HUES64 (cell line): Measurements from ENCODE around the gene RPS26.

Source experiments
- H3K27ac ChIP-seq: 2 replicates; pipeline ENCODE4 v1.7.0; 2013; ENCODE audit warnings: low read depth, low read length, inconsistent platforms
- H3K27me3 ChIP-seq: 2 replicates; pipeline ENCODE4 v1.6.1; 2013; ENCODE audit warnings: mild to moderate bottlenecking, low read length; ENCODE audit not compliant: insufficient read depth
- H3K36me3 ChIP-seq: 2 replicates; pipeline ENCODE4 v1.6.1; 2013; ENCODE audit warnings: mild to moderate bottlenecking, low read length; ENCODE audit not compliant: insufficient read depth
- H3K4me1 ChIP-seq: 2 replicates; pipeline ENCODE4 v1.6.1; 2013; ENCODE audit warnings: mild to moderate bottlenecking, low read length, moderate library complexity; ENCODE audit not compliant: insufficient read depth
- H3K4me3 ChIP-seq: 2 replicates; pipeline ENCODE4 v1.5.1; 2013; ENCODE audit warnings: mild to moderate bottlenecking, low read length, moderate library complexity
- H3K9ac ChIP-seq: 2 replicates; pipeline ENCODE4 v1.6.1; 2013; ENCODE audit warnings: mild to moderate bottlenecking, low read depth, low read length
- H3K9me3 ChIP-seq: 2 replicates; pipeline ENCODE4 v1.6.1; 2013; ENCODE audit warnings: low read depth, low read length; ENCODE audit not compliant: insufficient read depth
- WGBS: fragments of 150-250, 120-280 bp; methylation state at CpG from one replicate; pipeline ENCODE4 v1.1.7; 2013; ENCODE audit warnings: missing lambda C conversion rate; 5-methylcytosine and 5-hydroxymethylcytosine counted together

RPS26 gene

GRCh38 chr12:56079723-56080555 lies 38.2 kb downstream of the RPS26 start, which contains the start of gene ERBB3:
Gene ERBB3, plus strand, starts transcription at chr12:56080165. Its CDS starts 136 bp downstream, at chr12:56080301.
- Histone ChIP-seq H3K27me3 (no peaks in the 10 kb centered on the region; the same call in 1 of the 2 replicates), H3K9ac (peak within 1 kb of the TSS; percentile 82), H3K9me3 (peaks cover 2% of the 10 kb centered on the region; the same call in 1 of the 2 replicates), H3K4me1 (peaks cover 17% of the 10 kb centered on the region; the same call in 1 of the 2 replicates), H3K36me3 (peaks cover 11% of the 10 kb centered on the region), H3K27ac (peak within 1 kb of the TSS; percentile 93), H3K4me3 (peak within 1 kb of the TSS; percentile 84)
- under 1% methylated on average over 58 of the region's 59 CpGs for WGBS

DNA sequence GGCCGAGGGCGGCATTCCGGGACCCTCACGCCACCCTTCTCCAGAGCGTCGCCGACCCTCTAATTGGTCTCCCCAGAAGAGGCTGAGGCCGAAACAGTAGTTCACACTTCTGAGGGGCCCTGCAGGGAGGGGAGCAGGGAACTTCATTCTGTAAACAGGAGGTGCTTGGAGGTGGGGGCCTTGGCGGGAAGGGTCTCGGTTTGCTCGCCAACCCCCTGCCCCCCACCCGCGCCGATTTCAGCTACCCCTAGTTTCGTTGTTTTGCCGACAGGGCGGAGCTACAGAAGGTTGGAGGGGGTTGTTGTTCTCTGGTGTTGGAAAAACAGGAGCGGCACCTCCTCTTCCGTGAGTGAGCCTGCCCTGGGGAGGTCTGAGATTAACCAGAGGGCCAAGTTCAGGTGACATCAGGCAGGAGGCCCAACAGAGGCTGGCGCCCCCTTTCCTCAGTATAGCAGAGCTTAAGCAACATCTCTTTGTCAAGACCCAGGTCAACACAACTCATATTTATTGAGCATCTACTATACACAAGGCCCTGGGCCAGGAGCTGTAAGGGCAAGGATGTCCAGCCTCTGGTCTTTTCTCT lies 38.9 kb downstream of the RPS26 start:
- H3K27ac ChIP-seq = peak overlapping the region; percentile 93; the same call in 1 of the 2 replicates
- H3K9me3 ChIP-seq = peaks cover 2% of the 10 kb centered on the region; the same call in 1 of the 2 replicates
- H3K36me3 ChIP-seq = peaks cover 13% of the 10 kb centered on the region
- 2% methylated on average over 20 of the region's 20 CpGs for WGBS
- H3K4me3 ChIP-seq = peak overlapping the region; percentile 84
- H3K27me3 ChIP-seq = no peaks in the 10 kb centered on the region; the same call in 1 of the 2 replicates
- H3K4me1 ChIP-seq = peaks cover 17% of the 10 kb centered on the region; the same call in 1 of the 2 replicates
- peak overlapping the region; percentile 82 for H3K9ac ChIP-seq

GRCh38 chr12:56081393-56082347 lies 40.0 kb downstream of the RPS26 start:
- Histone ChIP-seq H3K4me3 (peak overlapping the region; percentile 84), H3K27ac (no peak overlapping the region), H3K9me3 (peaks cover 2% of the 10 kb centered on the region; the same call in 1 of the 2 replicates), H3K4me1 (peaks cover 17% of the 10 kb centered on the region; the same call in 1 of the 2 replicates), H3K9ac (0 out of 2 replicates have a peak overlapping the region, but pooled peaks have one; percentile 82), H3K36me3 (peaks cover 21% of the 10 kb centered on the region), H3K27me3 (no peaks in the 10 kb centered on the region; the same call in 1 of the 2 replicates)
- 66% methylated on average over 6 of the region's 6 CpGs for WGBS

DNA sequence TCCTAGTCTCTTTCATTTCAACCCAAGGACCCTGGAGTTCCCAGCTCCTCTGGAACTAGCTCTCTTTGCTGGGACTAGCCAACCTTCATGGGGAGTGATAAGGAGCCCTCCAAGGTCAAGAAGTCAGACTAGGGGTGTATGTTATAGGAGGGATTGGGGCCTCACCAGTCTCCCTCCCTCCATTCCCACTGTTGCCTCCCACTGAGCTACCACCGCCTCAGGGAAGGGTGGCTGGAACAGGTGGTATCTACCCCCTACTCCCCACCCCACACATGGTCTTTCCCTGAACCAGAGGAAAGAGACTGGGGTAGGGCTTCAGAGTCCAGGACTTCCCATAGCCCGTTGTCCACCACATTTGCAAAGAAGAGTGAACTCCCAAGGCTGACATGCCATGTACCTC lies 40.7 kb downstream of the RPS26 start:
- 90% methylated on average over 2 of the region's 2 CpGs for WGBS
- Histone ChIP-seq H3K4me1 (peaks cover 17% of the 10 kb centered on the region; the same call in 1 of the 2 replicates), H3K9me3 (no peaks in the 10 kb centered on the region), H3K9ac (peak overlapping the region; percentile 5; the same call in 1 of the 2 replicates), H3K27ac (no peak overlapping the region), H3K27me3 (no peaks in the 10 kb centered on the region; the same call in 1 of the 2 replicates), H3K36me3 (peaks cover 28% of the 10 kb centered on the region), H3K4me3 (no peak overlapping the region)

- Histone ChIP-seq H3K9me3 (no peaks in the 10 kb centered on the region), H3K4me1 (peaks cover 17% of the 10 kb centered on the region; the same call in 1 of the 2 replicates)
- 100% methylated on average over 1 of the region's 3 CpGs for WGBS
Measured at GRCh38 chr12:56082967-56083366, 41.2 kb downstream of the RPS26 start.

DNA sequence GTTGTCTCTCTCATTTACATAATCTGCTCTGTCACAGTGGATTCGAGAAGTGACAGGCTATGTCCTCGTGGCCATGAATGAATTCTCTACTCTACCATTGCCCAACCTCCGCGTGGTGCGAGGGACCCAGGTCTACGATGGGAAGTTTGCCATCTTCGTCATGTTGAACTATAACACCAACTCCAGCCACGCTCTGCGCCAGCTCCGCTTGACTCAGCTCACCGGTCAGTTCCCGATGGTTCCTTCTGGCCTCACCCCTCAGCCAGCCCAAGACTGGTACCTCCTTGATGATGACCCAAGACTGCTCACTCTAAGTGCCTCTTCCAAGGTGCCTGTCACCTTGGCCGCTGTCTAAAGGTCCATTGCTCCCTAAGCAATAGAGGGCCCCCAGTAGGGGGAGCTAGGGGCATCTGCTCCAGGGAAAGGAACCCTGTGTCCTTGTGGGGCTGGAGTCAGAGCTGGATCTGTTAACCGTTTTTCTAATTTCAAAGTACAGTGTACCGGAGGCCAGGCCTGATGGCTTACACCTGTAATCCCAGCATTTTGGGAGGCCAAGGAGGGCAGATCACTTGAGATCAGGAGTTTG lies 43.3 kb downstream of the RPS26 start:
- H3K4me3 ChIP-seq = no peak overlapping the region
- H3K27ac ChIP-seq = no peak overlapping the region
- peaks cover 51% of the 10 kb centered on the region for H3K36me3 ChIP-seq
- peaks cover 14% of the 10 kb centered on the region; the same call in 1 of the 2 replicates for H3K4me1 ChIP-seq
- 94% methylated on average over 15 of the region's 15 CpGs for WGBS
- no peak overlapping the region for H3K9ac ChIP-seq
- no peaks in the 10 kb centered on the region; the same call in 1 of the 2 replicates for H3K27me3 ChIP-seq
- no peaks in the 10 kb centered on the region for H3K9me3 ChIP-seq

More at GRCh38 chr12:56082967-56083366, 41.2 kb downstream of the RPS26 start:
- Histone ChIP-seq H3K4me3 (no peak overlapping the region), H3K27me3 (no peaks in the 10 kb centered on the region; the same call in 1 of the 2 replicates), H3K9ac (no peak overlapping the region), H3K27ac (no peak overlapping the region), H3K36me3 (peaks cover 34% of the 10 kb centered on the region)

DNA sequence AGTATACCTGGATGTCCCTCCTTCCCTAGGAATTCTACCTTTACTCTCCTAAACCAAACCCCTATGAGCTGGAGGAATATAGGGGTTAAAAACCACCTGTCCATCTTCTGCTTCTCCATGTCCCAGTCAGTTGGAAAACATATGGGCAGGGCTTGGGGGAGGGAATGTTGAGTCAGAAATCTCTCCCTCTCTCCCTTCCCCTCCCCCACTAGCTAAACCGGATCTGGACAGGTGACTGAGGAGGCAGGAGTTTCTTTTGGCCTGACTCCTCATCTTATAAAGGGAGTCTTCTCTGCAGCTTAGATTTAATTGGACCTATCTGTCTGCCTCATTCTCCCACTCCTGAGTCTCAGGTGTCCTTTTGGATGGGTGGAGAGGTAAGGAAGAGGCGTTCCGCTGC lies 44.4 kb downstream of the RPS26 start:
- peaks cover 12% of the 10 kb centered on the region; the same call in 1 of the 2 replicates for H3K4me1 ChIP-seq
- H3K9me3 ChIP-seq = no peaks in the 10 kb centered on the region
- no CpG with 5 or more reads among the region's 3 CpGs for WGBS
- no peak overlapping the region for H3K27ac ChIP-seq
- H3K27me3 ChIP-seq = no peaks in the 10 kb centered on the region
- peaks cover 58% of the 10 kb centered on the region for H3K36me3 ChIP-seq
- H3K9ac ChIP-seq = no peak overlapping the region
- H3K4me3 ChIP-seq = no peak overlapping the region

DNA sequence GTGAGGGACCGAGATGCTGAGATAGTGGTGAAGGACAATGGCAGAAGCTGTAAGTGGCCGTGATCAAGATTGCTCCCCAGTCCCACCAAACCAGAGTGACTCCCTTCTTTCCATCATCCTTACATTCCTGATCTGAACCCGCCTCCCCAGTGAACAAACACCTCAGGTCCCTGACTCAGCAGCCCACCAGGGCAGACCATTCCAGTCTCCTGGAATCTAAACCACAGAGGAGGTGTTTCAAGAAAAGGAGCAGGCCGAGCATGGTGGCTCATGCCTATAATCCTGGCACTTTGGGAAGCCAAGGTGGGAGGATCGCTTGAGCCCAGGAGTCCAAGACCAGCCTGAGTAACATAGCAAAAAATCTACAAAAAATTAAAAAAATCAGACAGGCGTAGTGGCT lies 44.9 kb downstream of the RPS26 start:
- Histone ChIP-seq H3K4me3 (no peak overlapping the region), H3K27me3 (no peaks in the 10 kb centered on the region), H3K9me3 (no peaks in the 10 kb centered on the region), H3K27ac (no peak overlapping the region), H3K4me1 (peaks cover 7% of the 10 kb centered on the region; the same call in 1 of the 2 replicates), H3K9ac (no peak overlapping the region), H3K36me3 (peaks cover 61% of the 10 kb centered on the region)
- WGBS = 81% methylated on average over 6 of the region's 6 CpGs

GRCh38 chr12:56087220-56087619 lies 45.5 kb downstream of the RPS26 start:
- Histone ChIP-seq H3K36me3 (peaks cover 63% of the 10 kb centered on the region), H3K4me3 (no peak overlapping the region), H3K9ac (no peak overlapping the region), H3K27ac (no peak overlapping the region), H3K4me1 (0 out of 2 replicates have a peak, but pooled peaks cover 2% of the 10 kb centered on the region), H3K27me3 (no peaks in the 10 kb centered on the region), H3K9me3 (no peaks in the 10 kb centered on the region)
- 90% methylated on average over 6 of the region's 6 CpGs for WGBS
